ACHN (cell line): ENCODE data around the gene HSPA9.

ENCODE experiments used
- DNase-seq: peaks from one replicate; pipeline ENCODE4 v3.0.0-alpha.2; 2015
- in situ Hi-C: cut with HindIII; loops from 2 replicates; pipeline ENCODE4 v1.10.0; 2017; ENCODE audit warnings: low sequenced_read_pairs, low pct_ligation_motif_present, low pct_unique_long_range_greater_than_20kb

The HSPA9 gene

DNA sequence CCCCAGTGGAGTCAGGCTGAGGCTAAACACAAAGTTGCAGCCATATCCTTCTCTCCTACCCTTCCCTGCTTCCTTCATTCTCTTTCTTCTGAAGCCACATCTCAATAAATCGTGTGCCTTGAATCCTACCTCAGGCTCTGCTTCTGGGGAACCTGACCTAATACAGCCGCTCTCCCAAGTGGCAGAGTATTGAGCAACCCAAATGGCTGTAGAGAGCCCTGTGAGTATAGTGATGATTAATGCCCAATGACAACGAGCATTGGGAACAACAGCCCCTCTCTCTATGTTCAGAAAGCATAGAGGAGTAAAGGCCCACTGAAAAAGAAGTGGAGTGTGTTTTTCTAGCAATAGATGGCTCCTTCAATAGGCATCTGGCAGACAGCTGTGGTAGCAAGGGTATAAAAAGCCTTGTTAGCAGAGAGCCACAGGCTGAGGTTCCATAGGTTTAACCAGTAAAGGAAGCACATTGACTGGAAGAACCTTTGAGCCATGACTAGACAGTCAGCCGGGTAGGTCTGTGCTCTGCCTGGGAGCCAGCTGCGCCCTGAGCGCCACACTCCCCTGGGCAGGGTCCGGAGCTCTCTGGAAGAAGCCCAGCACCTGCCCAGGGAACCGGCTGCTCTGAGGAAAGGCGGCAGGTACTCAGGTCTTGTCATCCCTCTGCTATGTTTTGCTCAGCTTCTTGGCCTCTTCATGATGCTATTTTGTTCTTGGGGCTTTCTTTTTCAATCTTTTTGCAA is 22.6 kb upstream of the HSPA9 start:
- in situ Hi-C loops = no loop called here
- no peak for DNase-seq

DNA sequence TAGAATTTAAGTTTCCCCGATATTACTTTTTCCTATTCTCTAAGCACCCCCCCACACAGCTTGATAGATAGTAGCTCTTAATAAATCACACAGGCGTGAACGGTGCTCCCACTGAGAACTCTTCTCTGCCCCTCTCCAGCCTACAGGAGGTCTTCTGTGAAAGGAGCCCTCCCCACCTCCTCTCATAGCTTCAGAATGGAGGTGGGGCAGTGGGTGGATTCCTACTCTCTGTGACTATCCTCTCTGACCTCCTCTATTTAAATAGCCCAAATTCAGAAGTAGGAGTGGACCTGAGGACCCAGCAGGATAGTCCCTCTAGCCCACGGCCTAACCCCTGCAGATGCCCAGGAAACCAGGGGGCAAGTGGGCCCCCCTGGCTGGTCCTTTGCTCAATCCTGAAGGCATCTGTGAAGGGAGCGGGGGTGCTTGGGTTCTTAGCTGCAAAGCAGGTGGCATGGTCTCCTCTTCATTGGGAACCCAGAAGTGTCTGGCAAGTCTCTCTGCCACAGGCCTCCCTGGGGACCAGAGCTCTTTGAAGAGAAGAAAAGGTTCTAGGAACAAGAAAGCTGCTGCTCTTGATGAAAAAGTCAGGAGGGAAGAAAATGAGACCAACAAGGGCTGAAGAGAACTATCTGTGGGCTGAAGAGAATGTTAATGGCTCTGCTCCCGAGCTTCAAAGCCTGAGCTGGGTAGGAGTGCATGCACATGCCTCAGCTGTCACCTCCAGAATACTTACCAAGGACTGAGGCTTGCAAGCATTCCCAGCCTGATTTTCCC is 21.1 kb upstream of the HSPA9 start:
- DNase-seq = no peak
- in situ Hi-C loops = no loop called here

DNA sequence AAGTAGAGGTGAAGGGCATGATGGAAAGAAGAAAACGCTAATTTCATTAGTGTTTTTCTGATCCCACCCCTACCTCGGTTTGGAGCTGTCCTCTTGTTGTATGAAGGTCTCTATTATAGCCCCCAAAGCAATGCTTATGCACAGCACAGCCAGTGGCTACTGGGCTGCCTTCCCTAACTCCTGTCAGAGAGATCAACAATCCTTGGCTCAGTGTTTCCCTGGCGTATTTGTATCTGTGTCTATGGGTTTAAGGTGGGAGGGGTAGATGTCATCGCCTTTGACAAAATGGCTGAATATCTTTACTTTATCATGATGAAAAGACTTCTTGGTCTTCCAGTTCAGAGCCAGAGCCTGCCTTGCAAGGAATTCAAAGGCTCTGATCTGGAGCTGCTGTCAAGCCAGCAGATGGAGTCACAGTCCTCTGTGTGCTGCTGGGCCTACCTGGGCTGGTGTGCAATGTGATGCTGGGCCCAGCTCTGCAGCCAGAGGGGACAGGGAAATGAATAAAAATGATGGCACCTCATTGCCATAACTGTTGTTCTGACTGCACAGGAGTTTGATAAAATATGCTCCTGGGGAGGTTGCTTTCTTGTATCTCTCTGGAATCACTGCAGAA is 20.1 kb upstream of the HSPA9 start:
- in situ Hi-C loops = no loop called here
- no peak for DNase-seq

DNA sequence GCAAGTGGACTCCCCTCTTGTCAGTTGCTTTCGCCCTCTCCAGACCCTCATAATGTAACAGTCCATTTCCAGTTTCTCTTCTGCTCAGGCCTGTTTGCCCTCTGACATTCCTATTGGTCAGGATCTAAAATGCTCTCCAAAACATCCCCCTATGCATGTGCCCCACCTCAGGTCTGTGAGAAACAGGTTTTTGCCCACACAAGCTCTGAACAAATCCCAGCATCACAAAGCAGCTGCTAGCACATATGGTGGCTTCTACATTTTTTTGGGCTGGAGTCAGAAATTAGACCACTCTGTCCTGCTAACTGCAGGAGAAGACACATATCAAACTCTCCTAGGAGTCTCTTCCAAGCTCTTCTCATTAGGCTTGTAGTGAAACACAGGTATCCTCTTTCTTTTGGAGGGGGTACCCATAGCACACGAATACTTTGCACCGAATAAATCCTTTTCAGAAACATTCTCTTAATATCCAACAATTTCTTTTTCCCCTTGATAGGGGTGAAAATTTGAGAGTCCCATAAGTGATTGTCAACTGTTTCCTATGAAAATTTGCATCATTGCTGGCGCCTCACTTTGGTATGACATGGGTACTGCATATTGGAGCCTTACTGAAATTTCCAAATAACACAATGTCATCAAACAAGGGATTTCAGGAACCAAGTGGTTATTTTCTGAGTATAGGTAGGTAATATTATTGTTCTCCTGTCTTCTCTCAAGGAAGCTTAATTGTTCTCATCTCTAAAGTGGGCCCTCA is 19.3 kb upstream of the HSPA9 start:
- no peak for DNase-seq
- in situ Hi-C loops = no loop called here

- DNase-seq = no peak
- in situ Hi-C loops = no loop called here
Observed at GRCh38 chr5:138588013-138588788, 13.0 kb upstream of the HSPA9 start.

GRCh38 chr5:138585157-138585556 is 10.0 kb upstream of the HSPA9 start:
- in situ Hi-C loops = no loop called here
- no peak for DNase-seq

DNA sequence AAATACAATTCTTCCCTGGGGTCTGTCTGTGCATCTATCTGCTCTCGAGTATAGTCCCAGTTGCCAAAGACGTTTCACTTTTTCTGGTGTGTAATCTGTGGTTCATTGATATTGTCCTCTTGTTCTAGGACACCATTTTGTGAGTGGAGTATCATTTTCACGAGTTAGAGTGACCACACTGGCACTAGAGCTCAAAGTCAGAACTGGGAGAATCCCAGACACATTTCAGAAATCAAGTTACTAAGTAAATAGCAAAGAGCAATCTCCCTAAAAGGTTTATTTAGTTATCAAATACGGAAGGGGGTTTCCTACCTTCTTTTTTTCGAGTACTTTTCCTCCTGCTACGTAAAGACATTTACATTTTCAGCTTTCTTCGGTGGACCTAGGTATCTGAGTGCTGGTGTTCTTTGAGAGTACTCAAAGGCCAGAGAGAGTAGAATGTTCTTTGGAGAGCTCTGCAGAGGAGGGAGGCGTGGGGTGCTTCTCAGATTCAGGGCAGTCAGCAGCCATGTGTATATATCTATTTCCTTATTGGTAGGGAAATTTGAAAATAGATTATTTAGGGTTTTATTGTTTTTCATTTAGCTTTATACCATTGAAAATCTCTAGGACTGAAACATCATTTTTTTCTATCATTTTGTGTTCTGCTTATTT is 8.9 kb upstream of the HSPA9 start:
- no peak for DNase-seq

DNA sequence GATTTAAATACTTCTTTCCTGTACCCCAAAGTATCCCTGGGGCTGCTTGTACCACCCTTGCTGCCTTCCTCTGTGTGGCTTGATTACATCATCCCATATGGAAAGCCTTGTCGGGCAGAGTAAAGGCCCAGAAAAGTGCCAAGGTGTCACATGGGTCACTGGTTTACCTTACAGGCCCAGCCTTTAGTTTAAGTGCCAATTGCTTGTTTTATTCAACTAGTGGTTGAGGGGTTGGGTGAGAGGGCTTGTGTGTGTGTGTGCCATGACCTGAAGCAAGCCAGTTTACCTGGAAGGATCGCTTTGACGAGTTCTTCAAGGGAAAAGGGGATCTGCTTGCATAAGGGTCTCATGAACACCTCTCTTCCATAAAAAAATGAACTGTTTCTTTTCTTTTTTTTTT is 7.8 kb upstream of the HSPA9 start:
- DNase-seq = no peak
- in situ Hi-C loops = no loop called here

More for the DNA sequence above, 8.9 kb upstream of the HSPA9 start:
- in situ Hi-C loops = no loop called here

- in situ Hi-C loops = no loop called here
- no peak for DNase-seq
Observed at GRCh38 chr5:138580777-138581176, 5.6 kb upstream of the HSPA9 start.

GRCh38 chr5:138580001-138580400 is 4.8 kb upstream of the HSPA9 start:
- in situ Hi-C loops = no loop called here

DNA sequence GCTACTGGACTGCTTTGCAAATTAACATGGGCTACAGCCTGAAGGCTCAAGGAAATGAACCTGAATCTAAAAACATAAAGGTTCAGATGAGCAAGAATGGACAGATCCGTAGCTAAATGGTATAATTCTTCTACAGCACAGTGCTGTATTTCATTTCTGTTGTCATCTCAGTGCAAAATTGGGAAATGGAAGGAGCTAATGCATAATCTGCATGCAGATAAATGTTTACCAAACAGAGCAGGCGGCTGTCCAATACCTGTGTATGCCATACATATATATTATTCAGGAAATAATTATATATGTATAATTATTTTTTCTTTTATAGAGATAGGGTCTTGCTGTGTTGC is 4.3 kb upstream of the HSPA9 start:
- in situ Hi-C loops = no loop called here

More at GRCh38 chr5:138580001-138580400, 4.8 kb upstream of the HSPA9 start:
- DNase-seq = no peak

DNA sequence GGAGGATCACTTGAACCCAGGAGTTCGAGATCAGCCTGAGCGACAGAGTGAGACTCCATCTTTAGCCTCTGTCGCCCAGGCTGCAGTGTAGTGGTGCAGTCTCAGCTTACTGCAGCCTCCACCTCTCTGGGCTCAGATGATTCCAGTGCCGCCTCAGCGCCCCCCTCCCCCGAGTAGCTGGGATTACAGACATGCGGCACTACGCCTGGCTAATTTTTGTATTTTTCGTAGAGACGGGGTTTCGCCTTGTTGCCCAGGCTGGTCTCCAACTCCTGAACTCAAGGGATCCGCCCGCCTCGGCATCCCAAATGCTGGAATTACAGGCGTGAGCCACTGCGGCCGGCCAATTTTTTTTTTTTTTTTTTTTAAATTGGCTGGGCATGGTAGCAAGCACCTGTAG is 2.3 kb upstream of the HSPA9 start:
- in situ Hi-C loops = no loop called here
- DNase-seq = no peak

More for the DNA sequence above, 4.3 kb upstream of the HSPA9 start:
- no peak for DNase-seq

DNA sequence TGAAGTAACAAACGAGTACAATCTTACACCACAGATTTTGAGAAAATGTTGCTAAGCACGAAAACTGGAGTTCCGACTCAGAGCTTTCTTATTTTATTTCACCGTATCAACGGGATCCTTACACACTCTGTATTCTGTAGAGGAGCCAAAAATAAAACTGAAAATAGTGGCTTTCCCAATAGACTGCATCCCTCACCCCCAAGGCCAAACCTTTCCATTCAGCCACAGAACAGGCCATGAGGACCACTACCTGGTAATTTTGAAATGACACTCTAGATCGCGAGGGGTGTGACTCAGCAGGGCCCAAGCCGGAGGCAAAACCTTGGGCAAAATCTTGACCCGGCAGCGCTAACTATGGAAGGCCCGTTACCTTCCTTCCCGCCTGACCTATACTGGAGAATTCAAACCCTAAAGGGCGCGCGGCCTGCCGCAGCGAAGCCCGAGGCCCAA is 432 bp downstream of the HSPA9 start:
- peak; percentile 48 for DNase-seq
- in situ Hi-C loops = no loop called here

DNA sequence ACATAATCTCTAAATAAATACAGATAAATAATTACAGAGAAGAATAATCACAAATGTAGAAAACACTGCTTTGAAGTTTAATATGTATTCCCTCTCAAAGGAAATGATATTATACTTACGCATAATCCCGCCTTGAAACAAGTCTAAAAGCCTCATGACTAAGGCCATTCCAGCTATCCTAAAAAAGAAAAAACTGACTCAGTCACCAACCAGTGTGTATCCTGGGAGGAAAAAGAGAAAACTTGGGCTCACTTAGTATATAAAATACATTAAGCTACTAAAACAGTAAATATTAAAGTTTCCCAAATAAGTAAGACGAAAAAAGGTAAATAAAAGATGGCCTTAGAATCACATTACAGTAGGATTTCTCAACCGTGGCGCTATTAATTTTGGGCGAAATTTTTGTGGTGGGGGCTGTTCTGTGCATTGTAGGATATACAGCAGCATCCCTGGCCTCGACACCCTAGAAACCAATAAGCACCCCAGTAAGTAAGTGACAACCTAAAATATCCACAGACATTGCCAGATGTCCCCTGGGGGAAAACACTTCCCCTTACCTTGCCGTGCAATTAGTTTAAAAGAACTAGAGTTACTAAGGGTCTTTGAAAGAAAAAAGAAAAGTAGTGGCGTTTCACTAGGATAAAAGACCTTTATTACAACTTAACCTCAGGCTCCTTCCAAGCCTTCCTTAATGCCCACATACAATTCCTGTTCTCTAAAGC is 1.1 kb downstream of the HSPA9 start:
- in situ Hi-C loops = no loop called here
- DNase-seq = peak; percentile 16

DNA sequence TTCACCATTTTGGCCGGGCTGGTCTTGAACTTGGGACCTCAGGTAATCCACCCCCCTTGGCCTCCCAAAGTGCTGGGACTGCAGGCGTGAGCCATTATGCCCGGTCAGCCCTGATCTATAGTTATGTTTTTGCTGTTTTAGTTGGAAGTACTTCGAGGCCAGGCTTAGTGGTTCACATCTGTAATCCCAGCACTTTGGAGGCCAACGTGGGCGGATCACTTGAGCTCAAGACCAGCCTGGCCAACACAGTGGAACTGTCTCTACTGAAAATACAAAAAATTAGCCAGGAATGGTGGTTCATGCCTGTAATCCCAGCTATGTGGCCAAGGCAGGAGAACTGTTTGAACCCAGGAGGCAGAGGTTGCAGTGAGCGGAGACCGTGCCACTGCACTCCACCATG is 2.0 kb downstream of the HSPA9 start:
- in situ Hi-C loops = no loop called here
- no peak for DNase-seq

DNA sequence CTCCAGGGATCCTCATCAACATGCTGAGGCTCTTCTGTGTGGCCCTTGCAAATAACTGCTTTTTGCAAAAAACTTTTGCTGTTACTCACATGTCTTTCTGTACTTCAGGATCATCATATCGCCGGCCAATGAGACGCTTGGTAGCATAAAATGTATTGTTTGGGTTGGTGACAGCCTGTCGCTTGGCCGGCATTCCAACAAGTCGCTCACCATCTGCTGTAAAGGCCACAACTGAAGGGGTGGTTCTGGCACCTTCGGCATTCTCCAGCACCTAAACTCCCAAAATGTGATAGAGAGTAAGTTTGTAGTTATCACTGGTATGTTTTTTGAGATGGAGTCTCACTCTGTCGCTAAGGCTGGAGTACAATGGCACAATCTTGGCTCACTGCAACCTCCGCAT is 4.3 kb downstream of the HSPA9 start:
- in situ Hi-C loops = no loop called here
- DNase-seq = no peak

DNA sequence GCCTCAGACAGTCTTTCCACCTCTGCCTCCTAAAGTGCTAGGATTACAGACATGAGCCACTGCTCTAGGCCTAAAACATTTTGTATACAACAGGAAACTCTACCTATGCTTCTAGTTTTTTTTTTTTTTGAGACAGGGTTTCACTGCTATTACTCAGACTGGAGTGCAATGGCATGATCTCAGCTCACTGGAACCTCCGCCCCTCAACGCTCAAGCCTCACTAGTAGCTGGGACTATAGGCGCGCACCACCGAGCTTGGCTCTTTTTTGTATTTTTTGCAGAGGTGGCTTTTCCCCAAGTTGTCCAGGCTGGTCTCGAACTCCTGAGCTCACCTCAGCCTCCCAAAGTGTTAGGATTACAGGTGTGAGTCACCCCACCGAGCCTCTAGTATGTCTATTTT is 5.4 kb downstream of the HSPA9 start:
- DNase-seq = peak; percentile 50
- in situ Hi-C loops = no loop called here
